B cell (primary cell): Measurements from ENCODE around the gene FGFRL1.

ENCODE experiments used
- CTCF ChIP-seq: fragments of 200-600 bp; IDR thresholded peaks from one replicate; pipeline ENCODE4 v1.8.0; 2022; ENCODE audit warnings: antibody characterized with exemption, mild to moderate bottlenecking
- EZH2 ChIP-seq: IDR thresholded peaks from 2 replicates; pipeline ENCODE4 v1.6.1; 2012; ENCODE audit warnings: borderline replicate concordance, low read depth, mild to moderate bottlenecking, moderate library complexity, low read length; ENCODE audit not compliant: insufficient read depth, poor library complexity, severe bottlenecking

- TF ChIP-seq CTCF (no peak), EZH2 (no peak)
Observed at GRCh38 chr4:974668-975067, 36.8 kb upstream of the FGFRL1 start.
